Measurements from ENCODE around the gene NKAIN2.
"Not testable (repeated sequence)": the region's sequence is repeated elsewhere in the genome, so short reads cannot be mapped to it uniquely, and the experiment has no call there.

The NKAIN2 gene

GRCh38 chr6:124546601-124547000 lies 742.9 kb downstream of the NKAIN2 start:
- no peaks in the 10 kb centered on the region for H3K27me3 ChIP-seq
- no peak overlapping the region for H3K4me3 ChIP-seq (ENCODE audit: low read depth, low read length)
- DNase-seq, result no peak
- H3K36me3 ChIP-seq, result no peaks in the 10 kb centered on the region
- H3K9me3 ChIP-seq, result no peaks in the 10 kb centered on the region; the same call in 1 of the 2 replicates
- no peaks in the 10 kb centered on the region for H3K4me1 ChIP-seq
- TF ChIP-seq CTCF (IDR thresholded peaks at IDR 0.05; ENCODE audit: low read depth, low read length), result no peak

GRCh38 chr6:124551711-124552233 lies 748.1 kb downstream of the NKAIN2 start:
- no peak for DNase-seq
- no peaks in the 10 kb centered on the region for H3K36me3 ChIP-seq
- no peaks in the 10 kb centered on the region for H3K4me1 ChIP-seq
- no peaks in the 10 kb centered on the region for H3K27me3 ChIP-seq
- TF ChIP-seq CTCF (IDR thresholded peaks at IDR 0.05; ENCODE audit: low read depth, low read length), result no peak
- no peaks in the 10 kb centered on the region; the same call in 1 of the 2 replicates for H3K9me3 ChIP-seq
- H3K4me3 ChIP-seq (ENCODE audit: low read depth, low read length), result no peak overlapping the region

GRCh38 chr6:124557873-124558272 lies 754.2 kb downstream of the NKAIN2 start:
- Histone ChIP-seq H3K9me3 (no peaks in the 10 kb centered on the region), H3K27me3 (no peaks in the 10 kb centered on the region), H3K4me3 (ENCODE audit: low read depth, low read length) (no peak overlapping the region), H3K4me1 (no peaks in the 10 kb centered on the region), H3K36me3 (no peaks in the 10 kb centered on the region)
- DNase-seq, result no peak
- no peak for TF ChIP-seq CTCF (IDR thresholded peaks at IDR 0.05; ENCODE audit: low read depth, low read length)

GRCh38 chr6:124560078-124560477 lies 756.4 kb downstream of the NKAIN2 start:
- H3K4me3 ChIP-seq (ENCODE audit: low read depth, low read length); H3K4me1 ChIP-seq; DNase-seq; H3K36me3 ChIP-seq; H3K9me3 ChIP-seq; H3K27me3 ChIP-seq: not testable (repeated sequence)

GRCh38 chr6:124560873-124561567 lies 757.4 kb downstream of the NKAIN2 start:
- Histone ChIP-seq H3K4me3 (ENCODE audit: low read depth, low read length) (no peak overlapping the region), H3K9me3 (no peaks in the 10 kb centered on the region), H3K27me3 (no peaks in the 10 kb centered on the region), H3K36me3 (no peaks in the 10 kb centered on the region), H3K4me1 (no peaks in the 10 kb centered on the region)
- no peak for DNase-seq
- TF ChIP-seq CTCF (IDR thresholded peaks at IDR 0.05; ENCODE audit: low read depth, low read length), result no peak

GRCh38 chr6:124561635-124562130 lies 758.0 kb downstream of the NKAIN2 start:
- no peak for DNase-seq
- Histone ChIP-seq H3K4me3 (ENCODE audit: low read depth, low read length) (no peak overlapping the region), H3K4me1 (no peaks in the 10 kb centered on the region), H3K27me3 (no peaks in the 10 kb centered on the region), H3K36me3 (no peaks in the 10 kb centered on the region), H3K9me3 (no peaks in the 10 kb centered on the region)
- no peak for TF ChIP-seq CTCF (IDR thresholded peaks at IDR 0.05; ENCODE audit: low read depth, low read length)

GRCh38 chr6:124564125-124564524 lies 760.5 kb downstream of the NKAIN2 start:
- H3K9me3 ChIP-seq; H3K4me1 ChIP-seq; H3K4me3 ChIP-seq (ENCODE audit: low read depth, low read length); H3K36me3 ChIP-seq; H3K27me3 ChIP-seq; DNase-seq: not testable (repeated sequence)
